Neuron (in vitro differentiated cells): ENCODE data around the gene HAUS1.
A peak's percentile ranks its signal among the peaks of the same experiment; 100 is the strongest.
"Not testable (repeated sequence)": the region's sequence is repeated elsewhere in the genome, so short reads cannot be mapped to it uniquely, and the experiment has no call there.

Source experiments
- H2AFZ ChIP-seq: one replicate; pipeline ENCODE4 v1.6.1; 2013; ENCODE audit warnings: low read depth, mild to moderate bottlenecking, inconsistent platforms, low read length, moderate library complexity
- H3K27me3 ChIP-seq: one replicate; pipeline ENCODE4 v1.6.1; 2013; ENCODE audit warnings: low read length; ENCODE audit not compliant: insufficient read depth
- H3K36me3 ChIP-seq: one replicate; pipeline ENCODE4 v1.6.1; 2013; ENCODE audit warnings: low read length; ENCODE audit not compliant: insufficient read depth
- H3K4me1 ChIP-seq: one replicate; pipeline ENCODE4 v1.6.1; 2013; ENCODE audit warnings: low read length; ENCODE audit not compliant: insufficient read depth
- H3K4me3 ChIP-seq: 2 replicates; pipeline ENCODE4 v1.5.1; 2013; ENCODE audit warnings: mild to moderate bottlenecking, low read length, moderate library complexity
- H3K9me3 ChIP-seq: one replicate; pipeline ENCODE4 v1.6.1; 2013; ENCODE audit warnings: low read length

HAUS1 gene

GRCh38 chr18:46098616-46098933, 5.6 kb upstream of the HAUS1 start:
- Histone ChIP-seq H3K4me1 (peaks cover 12% of the 10 kb centered on the region), H3K27me3 (no peaks in the 10 kb centered on the region), H2AFZ (peak overlapping the region; percentile 94), H3K9me3 (no peaks in the 10 kb centered on the region), H3K4me3 (peak overlapping the region; percentile 88), H3K36me3 (peaks cover 18% of the 10 kb centered on the region)

DNA sequence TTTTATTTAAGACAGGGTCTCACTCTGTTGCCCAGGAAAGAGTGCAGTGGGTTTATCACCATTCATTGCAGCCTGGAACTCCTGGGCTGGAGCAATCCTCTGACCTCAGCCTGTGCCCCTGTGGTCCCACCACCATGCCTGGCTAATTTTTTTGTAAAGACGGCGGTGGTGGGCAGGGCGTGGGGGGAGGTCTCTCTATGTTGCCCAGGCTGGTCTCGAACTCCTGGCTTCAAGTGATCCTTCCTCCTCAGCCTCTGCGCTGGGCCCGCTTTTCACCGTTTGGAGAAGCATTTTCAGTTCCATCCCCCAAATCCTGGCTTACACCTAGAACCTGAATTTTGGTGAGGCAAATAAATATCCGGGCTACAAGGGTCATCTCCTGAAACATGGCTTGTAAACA, 4.7 kb upstream of the HAUS1 start:
- H3K4me1 ChIP-seq, result peaks cover 15% of the 10 kb centered on the region
- peaks cover 14% of the 10 kb centered on the region for H3K36me3 ChIP-seq
- no peaks in the 10 kb centered on the region for H3K27me3 ChIP-seq
- H3K9me3 ChIP-seq, result no peaks in the 10 kb centered on the region
- no peak overlapping the region for H2AFZ ChIP-seq
- H3K4me3 ChIP-seq, result no peak overlapping the region

DNA sequence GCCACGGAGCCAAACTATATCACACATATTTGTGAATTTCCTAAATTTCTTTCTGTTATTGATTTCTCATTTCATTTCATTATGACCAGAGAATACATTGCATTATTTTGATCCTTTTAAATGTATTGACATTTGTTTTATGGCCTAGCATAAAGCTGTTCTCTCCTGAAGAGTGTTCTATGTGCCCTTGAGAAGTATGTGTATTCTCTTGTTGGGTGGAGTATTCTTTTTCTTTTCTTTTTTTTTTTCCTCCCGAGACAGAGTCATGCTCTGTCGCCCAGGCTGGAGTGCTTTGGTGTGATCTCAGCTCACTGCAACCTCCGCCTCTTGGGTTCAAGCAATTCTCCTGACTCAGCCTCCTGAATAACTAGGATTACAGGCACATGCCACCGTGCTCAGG, 5.2 kb downstream of the HAUS1 start:
- Histone ChIP-seq H3K27me3 (no peaks in the 10 kb centered on the region), H2AFZ (no peak overlapping the region), H3K4me1 (peaks cover 2% of the 10 kb centered on the region), H3K4me3 (no peak overlapping the region), H3K9me3 (peaks cover 3% of the 10 kb centered on the region), H3K36me3 (peaks cover 45% of the 10 kb centered on the region)

DNA sequence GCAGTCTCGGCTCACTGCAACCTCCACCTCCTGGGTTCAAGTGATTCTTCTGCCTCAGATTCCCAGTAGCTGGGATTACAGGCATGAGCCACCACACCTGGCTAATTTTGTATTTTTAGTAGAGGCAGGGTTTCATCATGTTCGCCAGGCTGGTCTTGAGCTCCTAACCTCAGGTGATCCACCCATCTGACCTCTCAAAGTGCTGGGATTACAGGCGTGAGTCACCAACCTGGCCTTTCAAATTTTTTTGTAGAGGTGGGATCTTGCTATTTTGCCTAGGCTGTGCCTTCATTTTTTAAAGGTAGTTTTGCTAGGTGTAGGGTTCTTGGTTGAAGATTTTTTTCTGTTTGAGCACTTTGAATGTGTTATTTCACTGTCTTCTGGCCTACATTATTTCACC, 6.2 kb downstream of the HAUS1 start:
- Histone ChIP-seq H3K4me3 (no peak overlapping the region), H3K36me3 (peaks cover 54% of the 10 kb centered on the region), H3K4me1 (no peaks in the 10 kb centered on the region), H3K9me3 (peaks cover 3% of the 10 kb centered on the region), H2AFZ (no peak overlapping the region), H3K27me3 (no peaks in the 10 kb centered on the region)

- Histone ChIP-seq H3K27me3 (no peaks in the 10 kb centered on the region), H3K4me1 (no peaks in the 10 kb centered on the region), H3K4me3 (no peak overlapping the region), H2AFZ (no peak overlapping the region), H3K9me3 (peaks cover 3% of the 10 kb centered on the region), H3K36me3 (peaks cover 54% of the 10 kb centered on the region)
These were observed 9.6 kb downstream of the HAUS1 start for GRCh38 chr18:46113751-46114150.

- not testable (repeated sequence) for H2AFZ ChIP-seq, H3K27me3 ChIP-seq, H3K9me3 ChIP-seq, H3K4me1 ChIP-seq, H3K4me3 ChIP-seq
- peaks cover 71% of the 10 kb centered on the region for H3K36me3 ChIP-seq
These were observed 22.4 kb downstream of the HAUS1 start for GRCh38 chr18:46126625-46127024.

GRCh38 chr18:46130061-46130460, 25.9 kb downstream of the HAUS1 start:
- Histone ChIP-seq H3K36me3 (peaks cover 49% of the 10 kb centered on the region), H2AFZ (no peak overlapping the region), H3K4me3 (no peak overlapping the region), H3K9me3 (no peaks in the 10 kb centered on the region), H3K27me3 (no peaks in the 10 kb centered on the region), H3K4me1 (peaks cover 5% of the 10 kb centered on the region)

- not testable (repeated sequence) for H3K4me3 ChIP-seq, H3K9me3 ChIP-seq, H3K4me1 ChIP-seq, H3K27me3 ChIP-seq, H2AFZ ChIP-seq
- peaks cover 45% of the 10 kb centered on the region for H3K36me3 ChIP-seq
These were observed 26.4 kb downstream of the HAUS1 start for GRCh38 chr18:46130549-46130948.

GRCh38 chr18:46133534-46133933, 29.3 kb downstream of the HAUS1 start:
- Histone ChIP-seq H3K36me3 (peaks cover 25% of the 10 kb centered on the region), H3K9me3 (no peaks in the 10 kb centered on the region), H2AFZ (no peak overlapping the region)

GRCh38 chr18:46134920-46135675, 30.9 kb downstream of the HAUS1 start:
- Histone ChIP-seq H2AFZ (no peak overlapping the region), H3K4me1 (no peaks in the 10 kb centered on the region), H3K9me3 (no peaks in the 10 kb centered on the region), H3K27me3 (no peaks in the 10 kb centered on the region), H3K4me3 (no peak overlapping the region), H3K36me3 (peaks cover 9% of the 10 kb centered on the region)

More at GRCh38 chr18:46133534-46133933, 29.3 kb downstream of the HAUS1 start:
- Histone ChIP-seq H3K27me3 (no peaks in the 10 kb centered on the region), H3K4me3 (no peak overlapping the region), H3K4me1 (no peaks in the 10 kb centered on the region)

- Histone ChIP-seq H3K9me3 (no peaks in the 10 kb centered on the region), H3K4me3 (no peak overlapping the region), H3K27me3 (no peaks in the 10 kb centered on the region), H3K36me3 (no peaks in the 10 kb centered on the region), H3K4me1 (no peaks in the 10 kb centered on the region), H2AFZ (no peak overlapping the region)
These were observed 36.0 kb downstream of the HAUS1 start for GRCh38 chr18:46140173-46140572.

- Histone ChIP-seq H2AFZ (no peak overlapping the region), H3K27me3 (no peaks in the 10 kb centered on the region), H3K36me3 (no peaks in the 10 kb centered on the region), H3K9me3 (no peaks in the 10 kb centered on the region), H3K4me3 (no peak overlapping the region), H3K4me1 (no peaks in the 10 kb centered on the region)
These were observed 37.0 kb downstream of the HAUS1 start for GRCh38 chr18:46141199-46141598.

DNA sequence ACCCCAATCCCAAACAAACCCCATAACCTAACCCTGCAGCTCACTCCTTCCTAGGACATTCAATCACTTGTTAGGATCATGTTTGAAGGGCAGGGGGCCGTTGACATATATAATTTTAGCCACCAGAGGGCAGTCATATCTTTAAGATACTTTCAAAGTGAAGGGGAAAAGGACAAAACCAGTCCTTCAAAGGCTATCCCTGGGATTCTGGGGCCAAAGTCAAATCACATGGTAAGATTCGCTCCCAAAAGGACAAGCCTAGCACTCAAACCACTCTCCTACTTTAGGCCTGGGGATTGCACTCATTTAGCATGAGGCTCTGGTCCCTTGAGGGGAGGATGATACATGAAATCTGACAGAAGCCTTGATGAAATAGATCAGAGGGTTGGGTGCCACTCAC, 44.6 kb downstream of the HAUS1 start:
- H3K4me1 ChIP-seq, result peaks cover 5% of the 10 kb centered on the region
- H3K9me3 ChIP-seq, result no peaks in the 10 kb centered on the region
- H3K36me3 ChIP-seq, result no peaks in the 10 kb centered on the region
- no peaks in the 10 kb centered on the region for H3K27me3 ChIP-seq
- no peak overlapping the region for H3K4me3 ChIP-seq
- H2AFZ ChIP-seq, result no peak overlapping the region

- Histone ChIP-seq H3K36me3 (no peaks in the 10 kb centered on the region), H3K27me3 (no peaks in the 10 kb centered on the region), H3K4me3 (no peak overlapping the region), H3K9me3 (no peaks in the 10 kb centered on the region), H2AFZ (no peak overlapping the region), H3K4me1 (peaks cover 5% of the 10 kb centered on the region)
These were observed 48.2 kb downstream of the HAUS1 start for GRCh38 chr18:46152436-46152807.
